Calu3 (cell line): ENCODE results near the gene NTS. TPM values are rescaled to one million over a fixed set of nuclear protein-coding genes. Genes with fewer than 3 reads are reported as not detected.
A peak's percentile ranks its signal among the peaks of the same experiment; 100 is the strongest.

Experiments
- BruUV-seq: library from RNA; stranded (reverse); fragments of 400-500 nt; replicated peaks from 2 replicates; lab custom pipeline; 2021; lab: Mats Ljungman, UMichigan
- CTCF ChIA-PET: fragments of 300-600 bp; sonication (Branson Sonifier 250); formaldehyde crosslinking; loops from one replicate; lab custom pipeline; 2022; ENCODE audit warnings: antibody characterized with exemption; lab: Charles Lee
- DNase-seq: peaks from one replicate; pipeline ENCODE4 v3.0.0; 2022
- H3K27ac Mint-ChIP-seq: one replicate; pipeline ENCODE4 v1.8.0; 2022; ENCODE audit warnings: mixed read lengths; ENCODE audit not compliant: unreplicated experiment
- H3K27me3 Mint-ChIP-seq: one replicate; pipeline ENCODE4 v1.8.0; 2022; ENCODE audit warnings: mixed read lengths; ENCODE audit not compliant: unreplicated experiment
- H3K36me3 Mint-ChIP-seq: one replicate; pipeline ENCODE4 v1.8.0; 2022; ENCODE audit warnings: mild to moderate bottlenecking, moderate library complexity, mixed read lengths; ENCODE audit not compliant: insufficient read depth, unreplicated experiment
- H3K4me1 Mint-ChIP-seq: one replicate; pipeline ENCODE4 v1.8.0; 2022; ENCODE audit warnings: mild to moderate bottlenecking, low read depth, mixed read lengths; ENCODE audit not compliant: unreplicated experiment
- H3K4me3 Mint-ChIP-seq: one replicate; pipeline ENCODE4 v1.8.0; 2022; ENCODE audit warnings: mild to moderate bottlenecking, low read depth, moderate library complexity, mixed read lengths; ENCODE audit not compliant: unreplicated experiment
- H3K9me3 Mint-ChIP-seq: one replicate; pipeline ENCODE4 v1.8.0; 2022; ENCODE audit warnings: low read depth, mixed read lengths; ENCODE audit not compliant: unreplicated experiment
- CTCF ChIP-seq: fragments of 200-600 bp; IDR thresholded peaks from one replicate; pipeline ENCODE4 v1.8.0; 2022; ENCODE audit warnings: antibody characterized with exemption; ENCODE audit not compliant: unreplicated experiment
- intact Hi-C: fragments of 100-400 bp; cut with micrococcal nuclease; formaldehyde crosslinking; loops from one replicate; pipeline ENCODE4 v1.10.0; 2022; ENCODE audit not compliant: unreplicated experiment
- total RNA-seq: library from RNA; stranded (reverse); gene quantifications from 2 replicates; pipeline ENCODE4 v1.2.3, GENCODE V29; 2022

NTS gene
- total RNA-seq, 1 experiment from 2014 or later: not detected

- H3K36me3 Mint-ChIP-seq: no peaks in the 10 kb centered on the region
- CTCF ChIA-PET: interaction anchor here (1.1 kb wide), 1 partner anchor 10 kb away, joined by 5 read pairs; no protein-coding TSS in a partner anchor
- BruUV-seq: no TSS peak
- no peaks in the 10 kb centered on the region for H3K4me1 Mint-ChIP-seq
- H3K27me3 Mint-ChIP-seq: no peaks in the 10 kb centered on the region
- TF ChIP-seq CTCF: no peak
- DNase-seq: no peak
- H3K9me3 Mint-ChIP-seq: peaks cover 4% of the 10 kb centered on the region
- intact Hi-C loops: no loop called here
- H3K27ac Mint-ChIP-seq: no peak overlapping the region
- no peak overlapping the region for H3K4me3 Mint-ChIP-seq
Measured at GRCh38 chr12:85856966-85857365, 17.1 kb upstream of the NTS start.

GRCh38 chr12:85865890-85866289 is 8.2 kb upstream of the NTS start:
- intact Hi-C loops: loop anchor here (2.0 to 5.0 kb wide), 2 partner anchors 45 to 139 kb away; no protein-coding TSS in a partner anchor
- peaks cover 2% of the 10 kb centered on the region for H3K9me3 Mint-ChIP-seq
- no peak for TF ChIP-seq CTCF
- no peak overlapping the region for H3K4me3 Mint-ChIP-seq
- H3K27me3 Mint-ChIP-seq: no peaks in the 10 kb centered on the region
- DNase-seq: no peak
- CTCF ChIA-PET: no interaction called here
- H3K4me1 Mint-ChIP-seq: peaks cover 41% of the 10 kb centered on the region
- H3K27ac Mint-ChIP-seq: no peak overlapping the region
- H3K36me3 Mint-ChIP-seq: no peaks in the 10 kb centered on the region
- no TSS peak for BruUV-seq

- DNase-seq: peak; percentile 63
- TF ChIP-seq CTCF: peak; percentile 87
- Mint-ChIP-seq H3K27me3 (no peaks in the 10 kb centered on the region), H3K9me3 (peaks cover 2% of the 10 kb centered on the region), H3K4me3 (no peak overlapping the region), H3K4me1 (peaks cover 42% of the 10 kb centered on the region), H3K36me3 (no peaks in the 10 kb centered on the region), H3K27ac (no peak overlapping the region)
- no TSS peak for BruUV-seq
- CTCF ChIA-PET: interaction anchor here (0.6 to 2.8 kb wide), 22 partner anchors 9 to 442 kb away, joined by 3 to 55 read pairs (median 4); partner anchors contain the start of gene RASSF9
- intact Hi-C loops: loop anchor here (1.0 to 5.0 kb wide), 5 partner anchors 46 to 399 kb away; no protein-coding TSS in a partner anchor
Measured at GRCh38 chr12:85866986-85867776, 6.9 kb upstream of the NTS start.

- no peak overlapping the region for H3K4me3 Mint-ChIP-seq
- peak; percentile 16 for DNase-seq
- peaks cover 13% of the 10 kb centered on the region for H3K4me1 Mint-ChIP-seq
- H3K36me3 Mint-ChIP-seq: no peaks in the 10 kb centered on the region
- intact Hi-C loops: loop anchor here (1.0 to 5.0 kb wide), 3 partner anchors 185 to 445 kb away; no protein-coding TSS in a partner anchor
- no peaks in the 10 kb centered on the region for H3K9me3 Mint-ChIP-seq
- no TSS peak for BruUV-seq
- peak; percentile 52 for TF ChIP-seq CTCF
- H3K27me3 Mint-ChIP-seq: no peaks in the 10 kb centered on the region
- no peak overlapping the region for H3K27ac Mint-ChIP-seq
- CTCF ChIA-PET: interaction anchor here (1.4 to 1.8 kb wide), 2 partner anchors 297 to 383 kb away, joined by 4 to 9 read pairs; no protein-coding TSS in a partner anchor
Measured at GRCh38 chr12:85872497-85873091, 1.5 kb upstream of the NTS start.
